ENCODE results near the gene PSMB3.

Gene PSMB3

GRCh38 chr17:38703742-38704605 is 48.6 kb upstream of the PSMB3 start (continued):
- TF ChIP-seq ZBTB44 (tag by site-specific recombination; IDR thresholded peaks at IDR 0.05) (no peak), ZNF600 (tag by site-specific recombination; IDR thresholded peaks at IDR 0.05) (peak; percentile 66; the same call in 1 of the 2 replicates), ZNF792 (tag by site-specific recombination; IDR thresholded peaks at IDR 0.05) (no peak; the same call in 1 of the 2 replicates), SCRT1 (tag by site-specific recombination; IDR thresholded peaks at IDR 0.05; ENCODE audit: borderline replicate concordance) (peak; percentile 15; the same call in 1 of the 2 replicates), OSR2 (tag by site-specific recombination; IDR thresholded peaks at IDR 0.05) (peak; percentile 52), INSM2 (tag by site-specific recombination; IDR thresholded peaks at IDR 0.05) (no peak), ZNF658 (tag by site-specific recombination; IDR thresholded peaks at IDR 0.05) (no peak), MYNN (tag by site-specific recombination; IDR thresholded peaks at IDR 0.05; ENCODE audit: borderline replicate concordance) (no peak), PATZ1 (tag by site-specific recombination; IDR thresholded peaks at IDR 0.05) (peak; percentile 93), MEIS1 (CRISPR knock-in tag; IDR thresholded peaks at IDR 0.05; ENCODE audit: borderline replicate concordance) (no peak), ZSCAN18 (tag by site-specific recombination; IDR thresholded peaks at IDR 0.05) (no peak), TSHZ1 (tag by site-specific recombination; IDR thresholded peaks at IDR 0.05; ENCODE audit: borderline replicate concordance) (no peak), ZSCAN5A (tag by site-specific recombination; IDR thresholded peaks at IDR 0.05) (peak; percentile 13; the same call in 1 of the 2 replicates), ZNF155 (tag by site-specific recombination; IDR thresholded peaks at IDR 0.05) (no peak), SP3 (tag by site-specific recombination; IDR thresholded peaks at IDR 0.05) (peak; percentile 92), ZNF324 (tag by site-specific recombination; IDR thresholded peaks at IDR 0.05) (no peak), ZBTB6 (tag by site-specific recombination; IDR thresholded peaks at IDR 0.05) (no peak), ZFP69B (tag by site-specific recombination; IDR thresholded peaks at IDR 0.05) (peak; percentile 97), ZBTB1 (tag by site-specific recombination; IDR thresholded peaks at IDR 0.05) (peak; percentile 6; the same call in 1 of the 2 replicates), ZNF629 (tag by site-specific recombination; IDR thresholded peaks at IDR 0.05) (peak; percentile 79), BCL6B (tag by site-specific recombination; IDR thresholded peaks at IDR 0.05) (no peak)

Data from HEK293 (cell line).